LHCN-M2 (cell line): ENCODE data around the gene OXCT2. TPM values are rescaled to one million over a fixed set of nuclear protein-coding genes. Genes with fewer than 3 reads are reported as not detected.
"Not testable (repeated sequence)": the region's sequence is repeated elsewhere in the genome, so short reads cannot be mapped to it uniquely, and the experiment has no call there.

Source experiments
- DNase-seq: peaks from one replicate; pipeline ENCODE4 v3.0.0-alpha.2; 2012; ENCODE audit warnings: low read depth
- total RNA-seq: library from RNA; depleted of rRNA; stranded (reverse); fragments of >200 nt; gene quantifications from 2 replicates; pipeline ENCODE4 v1.2.3, GENCODE V29; 2014

Gene OXCT2
- total RNA-seq, 1 experiment from 2014 or later, result 0.69 TPM

- no peak for DNase-seq
Measured at GRCh38 chr1:39787468-39787867, 16.3 kb upstream of the OXCT2 start.

DNA sequence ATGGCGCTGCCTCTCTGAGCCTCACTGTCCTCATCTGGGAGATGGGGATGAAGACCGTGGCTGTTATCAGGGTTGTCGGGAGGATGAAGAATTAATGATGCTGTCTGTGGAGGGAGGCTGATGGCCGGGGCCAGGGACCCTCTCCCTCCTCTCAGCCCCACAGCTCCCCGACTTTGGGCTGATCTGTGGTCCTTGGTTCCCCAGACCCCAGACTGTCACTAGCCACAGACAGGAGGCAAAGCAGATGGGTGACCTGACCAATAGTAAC, 15.9 kb upstream of the OXCT2 start:
- not testable (repeated sequence) for DNase-seq

DNA sequence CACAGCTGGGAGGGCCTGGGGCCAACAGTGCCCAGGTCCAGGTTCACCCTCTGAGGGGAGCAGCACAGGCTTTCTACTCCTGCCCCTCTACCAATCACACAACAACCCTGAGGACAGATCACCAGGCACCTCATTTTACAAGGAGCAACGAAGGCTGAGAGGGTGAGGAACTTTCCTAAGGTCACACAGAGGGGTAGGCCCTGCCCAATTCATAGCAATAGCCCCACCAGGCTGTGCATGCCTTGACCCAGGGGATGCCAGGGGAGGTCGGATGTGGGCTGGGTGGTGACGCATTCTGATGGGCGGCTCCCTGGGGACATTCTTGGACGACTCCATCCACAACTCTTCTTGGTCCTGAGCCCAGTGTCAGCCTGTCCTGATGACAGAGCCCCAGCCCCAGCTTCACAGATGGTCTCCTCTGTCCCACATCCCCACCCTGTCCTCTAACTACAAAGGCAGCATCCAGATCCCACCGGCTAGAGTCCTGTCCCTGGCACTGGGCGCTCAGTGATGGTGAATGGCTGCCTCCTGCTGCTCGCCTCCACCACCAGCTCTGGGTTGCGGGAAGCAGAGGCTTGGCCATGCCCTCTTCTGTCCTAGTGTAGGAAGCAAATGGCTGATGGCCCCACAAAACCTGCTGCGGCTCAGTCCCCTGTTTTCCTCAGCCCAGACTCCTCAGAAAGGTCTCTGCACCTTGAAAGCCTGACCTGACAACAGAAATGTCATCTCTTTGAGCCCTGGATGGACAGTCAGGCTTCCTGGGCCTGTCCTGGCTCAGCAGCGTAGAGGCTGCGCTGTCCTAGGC, 15.4 kb upstream of the OXCT2 start:
- peak; percentile 25 for DNase-seq

GRCh38 chr1:39782685-39783084, 11.5 kb upstream of the OXCT2 start:
- DNase-seq, result not testable (repeated sequence)

DNA sequence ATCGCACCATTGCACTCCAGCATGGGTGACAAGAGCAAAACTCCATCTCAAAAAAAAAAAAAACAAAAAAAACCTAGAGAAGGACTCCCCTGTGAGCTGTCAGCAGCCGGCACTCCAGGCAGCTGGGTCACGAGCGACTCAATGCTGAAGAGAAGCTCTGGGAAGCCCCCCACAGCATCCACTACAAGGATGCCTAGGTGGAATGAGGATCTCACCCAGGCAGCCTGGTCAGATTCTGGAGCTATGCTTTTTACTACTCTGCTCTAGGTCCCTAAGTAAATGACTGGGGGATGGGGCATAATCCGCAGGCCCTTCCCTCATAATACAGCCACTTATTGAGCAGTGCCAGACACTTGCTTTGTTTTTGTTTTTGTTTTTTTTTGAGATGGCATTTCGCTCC, 11.0 kb upstream of the OXCT2 start:
- no peak for DNase-seq

GRCh38 chr1:39781349-39781715, 10.2 kb upstream of the OXCT2 start:
- no peak for DNase-seq

DNA sequence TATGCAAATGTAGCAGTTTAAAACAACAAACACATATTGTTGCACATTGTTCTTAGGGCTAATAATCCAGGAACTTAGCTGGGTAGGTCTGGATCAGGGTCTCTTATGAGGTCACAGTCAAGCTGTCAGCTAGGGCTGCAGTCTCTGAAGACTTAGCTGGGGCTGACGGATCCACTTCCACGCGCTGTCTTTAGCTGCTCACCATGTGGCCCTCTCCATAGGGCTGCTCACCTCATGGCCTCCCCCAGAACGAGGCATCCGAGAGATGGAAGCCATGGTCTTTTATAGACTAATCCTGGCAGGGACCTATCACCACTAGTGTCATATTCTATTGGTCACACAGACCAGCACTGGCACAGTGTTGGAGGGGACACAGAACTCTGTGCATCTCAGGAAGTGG, 8.7 kb upstream of the OXCT2 start:
- DNase-seq, result no peak

- DNase-seq, result no peak
Measured at GRCh38 chr1:39779137-39779536, 8.0 kb upstream of the OXCT2 start.

- DNase-seq, result not testable (repeated sequence)
Measured at GRCh38 chr1:39778463-39779099, 7.4 kb upstream of the OXCT2 start.

DNA sequence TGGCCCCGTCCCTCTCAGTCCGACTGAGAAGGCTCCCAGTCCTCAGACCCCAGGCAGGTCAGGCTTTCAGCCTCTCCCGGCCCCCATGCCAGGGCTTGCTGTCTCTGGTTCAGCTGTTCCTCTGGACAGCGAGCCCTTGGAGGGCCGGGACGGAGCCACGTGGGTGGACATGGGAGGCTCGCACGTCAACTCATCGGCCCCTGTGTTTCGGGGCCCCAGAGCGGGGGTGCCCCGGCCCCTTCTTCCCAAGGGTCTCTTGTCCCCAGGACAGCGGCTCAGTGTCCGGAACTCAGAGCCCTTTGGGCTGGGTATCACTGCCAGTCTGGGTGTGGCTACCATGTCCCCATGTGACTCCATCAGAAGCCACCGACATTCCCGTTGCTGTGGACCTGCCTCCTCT, 6.7 kb upstream of the OXCT2 start:
- DNase-seq, result not testable (repeated sequence)

GRCh38 chr1:39777306-39777705, 6.2 kb upstream of the OXCT2 start:
- DNase-seq, result no peak

GRCh38 chr1:39776886-39777285, 5.7 kb upstream of the OXCT2 start:
- DNase-seq, result no peak

- DNase-seq, result peak; percentile 80
Measured at GRCh38 chr1:39776400-39776713, 5.2 kb upstream of the OXCT2 start.

GRCh38 chr1:39775676-39776399, 4.7 kb upstream of the OXCT2 start:
- DNase-seq, result not testable (repeated sequence)

- DNase-seq, result not testable (repeated sequence)
Measured at GRCh38 chr1:39775141-39775540, 4.0 kb upstream of the OXCT2 start.

DNA sequence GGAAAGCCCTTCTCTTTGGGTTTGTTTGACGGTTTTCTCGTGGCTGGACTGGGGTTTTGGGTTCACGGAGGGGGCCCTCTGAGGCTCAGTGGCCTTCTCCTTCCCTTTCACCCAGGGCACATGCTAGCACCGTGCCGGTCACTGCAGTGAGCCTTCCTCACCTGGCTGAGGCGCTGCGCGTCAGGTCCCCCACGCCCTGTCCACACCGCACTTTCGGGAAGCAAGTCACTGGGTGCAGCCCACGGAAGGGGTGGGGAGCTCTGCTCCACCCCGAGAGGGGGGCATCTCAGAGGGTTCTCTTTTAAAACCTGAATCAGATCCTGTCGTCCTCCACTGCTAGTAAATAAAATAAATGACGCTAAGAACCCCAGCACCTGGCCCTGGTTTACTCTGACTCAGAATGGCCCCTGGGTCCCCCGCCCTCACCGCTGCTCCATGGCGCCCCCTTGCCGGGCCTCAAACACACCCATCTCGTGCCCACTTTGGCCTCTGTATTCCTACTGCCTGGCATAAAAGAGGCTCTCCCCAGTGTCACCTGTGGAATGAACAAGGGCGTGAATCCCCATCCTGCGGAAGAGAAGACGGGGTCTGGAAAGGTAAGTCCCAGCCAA, 2.3 kb upstream of the OXCT2 start:
- DNase-seq, result not testable (repeated sequence)

DNA sequence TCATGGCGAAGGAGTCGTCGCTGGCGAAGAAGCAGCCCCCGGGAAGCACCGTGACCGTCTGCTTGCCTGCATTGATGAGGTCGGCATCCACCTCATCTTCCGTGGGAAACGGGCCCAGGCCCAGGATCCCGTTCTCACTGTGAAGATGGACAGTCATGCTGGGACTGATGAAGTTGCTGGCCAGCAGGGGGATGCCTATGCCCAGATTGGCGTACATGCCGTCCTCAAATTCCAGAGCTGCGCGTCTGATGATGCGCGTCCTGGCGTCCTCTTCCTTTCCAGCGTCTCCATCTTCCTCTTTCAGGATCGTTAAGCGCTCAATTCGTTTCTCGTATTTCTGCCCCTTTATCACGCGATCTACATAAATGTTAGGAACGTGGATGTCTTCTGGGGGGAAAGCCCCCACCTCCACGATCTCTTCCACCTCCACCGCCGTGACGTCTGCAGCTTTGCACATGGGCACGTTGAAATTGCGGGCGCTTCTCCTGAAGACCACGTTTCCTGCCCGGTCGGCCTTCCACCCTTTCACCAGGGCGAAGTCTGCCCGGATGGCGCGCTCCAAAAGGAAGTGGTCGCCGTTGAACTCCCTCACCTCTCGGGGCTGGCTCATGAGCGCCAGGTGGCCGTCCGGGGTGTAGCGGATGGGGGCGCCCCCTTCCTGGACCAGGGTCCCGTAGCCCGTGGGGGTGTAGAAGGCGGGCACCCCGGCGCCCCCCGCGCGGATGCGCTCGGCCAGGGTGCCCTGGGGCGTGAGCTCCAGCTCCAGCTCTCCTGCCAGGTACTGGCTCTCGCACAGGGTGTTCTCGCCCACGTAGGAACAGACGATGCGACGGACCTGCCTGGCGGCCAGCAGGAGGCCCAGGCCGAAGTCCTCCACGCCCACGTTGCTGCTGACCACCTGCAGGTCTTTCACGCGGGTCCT, 787 bp downstream of the OXCT2 start:
- not testable (repeated sequence) for DNase-seq

GRCh38 chr1:39769502-39769901, 1.6 kb downstream of the OXCT2 start:
- not testable (repeated sequence) for DNase-seq

DNA sequence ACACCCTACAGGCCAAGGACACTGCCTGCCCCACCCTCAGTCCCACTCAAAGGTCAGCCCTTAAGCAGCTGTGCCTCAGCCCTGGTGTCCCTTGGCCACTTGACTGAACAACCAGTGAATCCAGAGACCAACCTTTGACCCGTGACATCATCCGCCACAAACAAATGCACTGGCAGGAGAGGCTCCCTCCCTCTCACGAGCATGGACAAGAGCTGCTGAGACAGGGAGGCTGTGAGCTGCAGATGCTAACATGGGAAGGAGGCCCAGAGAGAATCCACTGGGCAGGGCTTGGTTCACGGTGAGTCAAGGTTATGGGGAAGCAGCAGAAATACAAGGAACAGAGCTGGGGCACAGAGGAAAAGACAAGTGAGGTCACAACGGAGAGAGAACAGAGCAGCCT, 4.7 kb downstream of the OXCT2 start:
- not testable (repeated sequence) for DNase-seq

DNA sequence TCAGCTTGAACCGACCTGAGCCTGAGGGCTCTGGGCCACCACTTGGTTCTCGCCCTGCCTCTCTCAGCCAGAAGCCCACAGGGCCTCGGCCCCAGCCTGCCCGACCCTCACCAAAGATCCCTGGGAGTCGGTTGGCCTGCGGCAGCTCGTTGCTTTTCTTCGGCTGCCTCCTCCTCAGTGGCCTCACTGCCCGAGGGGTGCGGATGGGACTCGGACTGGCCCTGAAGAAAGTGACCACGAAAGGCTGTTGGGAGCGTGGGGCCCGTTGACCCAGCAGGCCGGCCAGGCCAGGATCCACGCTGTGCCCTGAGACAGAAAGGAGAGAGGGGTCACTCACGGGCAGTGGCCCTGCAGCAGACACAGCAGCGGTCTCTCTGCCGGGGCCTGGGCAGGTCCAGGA, 6.6 kb downstream of the OXCT2 start:
- DNase-seq, result not testable (repeated sequence)

DNA sequence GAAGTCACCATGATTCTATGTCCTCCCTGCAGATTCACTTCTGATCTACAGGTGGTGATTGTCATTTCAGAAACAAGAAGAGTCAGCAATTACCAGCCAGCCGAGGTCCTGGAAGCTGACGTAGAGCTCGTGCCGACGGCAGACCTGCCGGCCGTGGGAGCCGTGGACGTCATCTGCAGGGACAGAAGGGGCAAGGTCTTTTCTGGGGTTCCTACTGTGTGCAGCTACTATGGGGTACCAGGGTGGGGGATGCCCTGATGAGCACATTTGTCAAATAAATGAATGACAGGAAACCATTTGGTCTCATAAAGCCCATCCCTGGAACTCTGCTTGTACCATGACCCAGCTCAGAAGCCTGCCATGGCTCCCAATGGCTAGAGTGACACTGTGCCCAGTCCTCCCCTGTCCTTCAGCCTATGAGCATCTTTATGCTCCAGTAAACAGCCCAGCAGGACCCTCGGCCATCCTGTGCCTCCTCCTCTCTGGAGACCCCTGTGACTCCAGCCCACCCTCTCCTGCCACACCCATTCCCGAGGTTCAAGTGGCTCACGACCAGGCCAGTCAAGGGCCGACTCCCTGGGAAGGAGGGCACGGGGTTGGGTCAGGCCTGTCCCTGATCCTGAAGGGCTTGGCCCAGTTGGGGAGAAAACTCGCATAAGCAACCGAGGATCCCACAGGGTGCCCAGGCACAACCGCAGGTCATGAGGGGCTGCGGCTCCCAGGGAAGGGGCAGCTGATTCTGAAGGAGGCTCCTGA, 7.4 kb downstream of the OXCT2 start:
- not testable (repeated sequence) for DNase-seq
